ENCODE data around the gene MAF. TPM values are rescaled to one million over a fixed set of nuclear protein-coding genes. Genes with fewer than 3 reads are reported as not detected.

The MAF gene
- total RNA-seq, 1 donor from 2014 or later: 11.5 TPM

DNA sequence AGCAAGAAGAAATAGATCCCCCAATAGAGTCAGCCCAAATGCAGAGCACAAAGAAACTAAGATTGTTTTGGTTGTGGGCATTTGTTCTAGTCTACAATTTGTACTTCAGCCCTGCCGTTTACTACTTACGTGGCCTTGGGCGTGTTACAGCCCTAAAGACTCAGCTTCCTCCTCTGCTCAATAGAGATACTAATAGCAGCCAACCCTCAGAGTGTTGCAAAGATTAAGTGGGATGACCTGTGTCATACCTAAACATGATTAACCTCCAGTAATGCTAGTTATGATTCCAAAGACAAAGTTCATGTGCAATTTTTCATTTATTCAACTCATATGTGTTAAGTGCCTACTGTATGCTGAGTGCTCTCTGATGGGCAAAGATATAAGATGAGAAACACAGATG, 43.1 kb downstream of the MAF start:
- intact Hi-C loops (cut with micrococcal nuclease): no loop called here
- H3K27ac ChIP-seq (replicated peaks): no peak overlapping the region
- no peaks in the 10 kb centered on the region for H3K9me3 ChIP-seq (replicated peaks)

DNA sequence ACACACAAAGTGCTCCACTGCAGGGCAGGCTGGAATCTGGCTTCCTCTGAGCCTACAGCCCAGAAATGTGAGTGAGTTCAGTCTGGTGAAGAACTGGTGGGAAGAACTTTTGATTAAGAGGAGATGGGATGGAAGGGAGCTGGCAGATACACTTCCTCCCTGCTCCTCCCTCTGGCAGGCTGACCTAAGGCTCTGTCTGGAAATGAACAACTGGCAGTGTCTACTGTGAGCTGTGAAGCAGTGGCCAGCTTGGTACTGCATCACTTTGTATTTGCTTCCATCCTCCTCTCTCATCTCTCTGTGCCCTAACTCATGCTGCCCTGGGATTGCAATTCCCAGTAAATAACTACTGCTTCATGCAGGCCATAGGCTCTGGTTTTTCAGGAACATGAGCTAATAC, 45.6 kb downstream of the MAF start:
- intact Hi-C loops (cut with micrococcal nuclease): no loop called here
- Histone ChIP-seq H3K4me1 (no peaks in the 10 kb centered on the region), H3K27ac (replicated peaks) (no peak overlapping the region)

More for the DNA sequence above, 43.1 kb downstream of the MAF start:
- H3K4me3 ChIP-seq: no peak overlapping the region
- no peaks in the 10 kb centered on the region for H3K36me3 ChIP-seq
- H3K27me3 ChIP-seq (ENCODE audit: low read depth): no peaks in the 10 kb centered on the region
- H3K4me1 ChIP-seq: no peaks in the 10 kb centered on the region
- no peak for DNase-seq
- TF ChIP-seq, protein P1, sequence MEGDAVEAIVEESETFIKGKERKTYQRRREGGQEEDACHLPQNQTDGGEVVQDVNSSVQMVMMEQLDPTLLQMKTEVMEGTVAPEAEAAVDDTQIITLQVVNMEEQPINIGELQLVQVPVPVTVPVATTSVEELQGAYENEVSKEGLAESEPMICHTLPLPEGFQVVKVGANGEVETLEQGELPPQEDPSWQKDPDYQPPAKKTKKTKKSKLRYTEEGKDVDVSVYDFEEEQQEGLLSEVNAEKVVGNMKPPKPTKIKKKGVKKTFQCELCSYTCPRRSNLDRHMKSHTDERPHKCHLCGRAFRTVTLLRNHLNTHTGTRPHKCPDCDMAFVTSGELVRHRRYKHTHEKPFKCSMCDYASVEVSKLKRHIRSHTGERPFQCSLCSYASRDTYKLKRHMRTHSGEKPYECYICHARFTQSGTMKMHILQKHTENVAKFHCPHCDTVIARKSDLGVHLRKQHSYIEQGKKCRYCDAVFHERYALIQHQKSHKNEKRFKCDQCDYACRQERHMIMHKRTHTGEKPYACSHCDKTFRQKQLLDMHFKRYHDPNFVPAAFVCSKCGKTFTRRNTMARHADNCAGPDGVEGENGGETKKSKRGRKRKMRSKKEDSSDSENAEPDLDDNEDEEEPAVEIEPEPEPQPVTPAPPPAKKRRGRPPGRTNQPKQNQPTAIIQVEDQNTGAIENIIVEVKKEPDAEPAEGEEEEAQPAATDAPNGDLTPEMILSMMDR (IDR thresholded peaks at IDR 0.05; ENCODE audit: borderline replicate concordance): no peak

DNA sequence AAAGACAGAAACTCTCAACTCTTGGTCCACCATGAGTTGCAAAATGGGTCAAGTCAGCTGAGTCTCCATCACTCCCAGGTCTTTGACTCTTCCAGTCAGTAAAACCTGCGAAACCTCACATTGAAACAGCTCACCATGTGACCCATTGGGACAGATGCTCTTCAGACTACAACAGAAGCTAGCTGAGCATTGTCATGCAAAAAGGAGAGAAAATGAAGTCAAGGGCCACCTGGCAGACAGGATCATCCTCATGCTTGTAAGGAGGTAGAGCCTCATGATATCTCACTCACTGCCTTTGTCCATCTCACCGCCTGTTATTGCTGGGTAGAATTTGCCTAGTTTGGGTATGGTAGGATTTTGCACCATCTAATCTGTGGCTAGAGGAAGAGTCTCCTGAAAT, 50.2 kb downstream of the MAF start:
- TF ChIP-seq, protein P1 (IDR thresholded peaks at IDR 0.05; ENCODE audit: borderline replicate concordance): no peak
- no peaks in the 10 kb centered on the region for H3K4me1 ChIP-seq
- no peaks in the 10 kb centered on the region for H3K27me3 ChIP-seq (ENCODE audit: low read depth)
- no peak overlapping the region for H3K27ac ChIP-seq (replicated peaks)
- H3K9me3 ChIP-seq (replicated peaks): no peaks in the 10 kb centered on the region
- H3K4me3 ChIP-seq: no peak overlapping the region
- DNase-seq: no peak
- no peaks in the 10 kb centered on the region for H3K36me3 ChIP-seq
- intact Hi-C loops (cut with micrococcal nuclease): no loop called here

More for the DNA sequence above, 45.6 kb downstream of the MAF start:
- Histone ChIP-seq H3K36me3 (no peaks in the 10 kb centered on the region), H3K27me3 (ENCODE audit: low read depth) (no peaks in the 10 kb centered on the region), H3K4me3 (no peak overlapping the region), H3K9me3 (replicated peaks) (no peaks in the 10 kb centered on the region)
- no peak for DNase-seq
- TF ChIP-seq, protein P1 (IDR thresholded peaks at IDR 0.05; ENCODE audit: borderline replicate concordance): no peak

DNA sequence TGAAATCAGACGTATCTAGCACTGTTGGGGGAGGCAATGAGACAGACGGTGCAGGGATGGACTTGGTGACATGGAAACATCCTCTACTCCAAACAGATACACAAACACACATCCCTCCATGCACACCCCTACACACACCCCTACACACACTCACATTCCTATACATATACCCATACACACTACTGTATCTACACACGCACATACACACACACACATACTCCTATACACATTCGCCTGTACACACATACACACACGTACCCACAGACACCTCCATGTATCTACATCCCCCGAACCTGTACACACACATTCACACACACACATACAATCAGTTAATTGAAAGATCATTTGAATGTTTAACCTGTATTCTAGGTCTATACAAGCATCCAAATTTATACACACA, 53.5 kb downstream of the MAF start:
- DNase-seq: no peak
- TF ChIP-seq, protein P1 (IDR thresholded peaks at IDR 0.05; ENCODE audit: borderline replicate concordance): no peak
- no peaks in the 10 kb centered on the region for H3K36me3 ChIP-seq
- H3K9me3 ChIP-seq (replicated peaks): no peaks in the 10 kb centered on the region
- intact Hi-C loops (cut with micrococcal nuclease): no loop called here
- H3K4me1 ChIP-seq: peaks cover 11% of the 10 kb centered on the region
- H3K27ac ChIP-seq (replicated peaks): no peak overlapping the region
- no peak overlapping the region for H3K4me3 ChIP-seq
- no peaks in the 10 kb centered on the region for H3K27me3 ChIP-seq (ENCODE audit: low read depth)

All from left ventricle myocardium inferior (tissue), 1 donor.